Fibroblast of lung (primary cell): ENCODE measurements around the gene ABCB11. TPM values are rescaled to one million over a fixed set of nuclear protein-coding genes. Genes with fewer than 3 reads are reported as not detected.

ENCODE experiments used
- DNase-seq, 2 donors: peaks; one replicate each; pipeline versions ENCODE4 v3.0.0 to v3.0.0-alpha.2; 2010; ENCODE audit warnings: low read depth in 2 of 2
- H2AFZ ChIP-seq: 2 replicates; pipeline ENCODE4 v1.5.1; 2012; ENCODE audit warnings: low read length, control low read depth, inconsistent platforms
- H3K27ac ChIP-seq: 2 replicates; pipeline ENCODE4 v1.5.1; 2011; ENCODE audit warnings: low read length, control low read depth; ENCODE audit not compliant: insufficient read depth
- H3K27me3 ChIP-seq: 2 replicates; pipeline ENCODE4 v1.5.1; 2011; ENCODE audit warnings: mild to moderate bottlenecking, low read length; ENCODE audit not compliant: control insufficient read depth, insufficient read depth
- H3K36me3 ChIP-seq: 2 replicates; pipeline ENCODE4 v1.5.1; 2011; ENCODE audit warnings: low read length; ENCODE audit not compliant: control insufficient read depth, insufficient read depth
- H3K4me1 ChIP-seq: 2 replicates; pipeline ENCODE4 v1.5.1; 2011; ENCODE audit warnings: low read length; ENCODE audit not compliant: control insufficient read depth, insufficient read depth; ENCODE audit errors: extremely low read depth
- H3K4me2 ChIP-seq: 2 replicates; pipeline ENCODE4 v1.5.1; 2011; ENCODE audit warnings: low read length, control low read depth; ENCODE audit not compliant: insufficient read depth; ENCODE audit errors: extremely low read depth
- H3K4me3 ChIP-seq, 4 experiments: fragments of 200-600 bp in 1 of 4; sonication (generic) in 1 of 4; replicated peaks in 1 of 4; 2 replicates each; pipeline ENCODE4 v1.5.1; 2011 to 2016; ENCODE audit warnings: low read length in 4 of 4, low read depth in 3 of 4, mild to moderate bottlenecking in 3 of 4, control low read depth in 2 of 4, inconsistent platforms in 1 of 4, mixed read lengths in 1 of 4; ENCODE audit not compliant: insufficient read depth in 1 of 4; ENCODE audit errors: control extremely low read depth in 1 of 4
- H3K79me2 ChIP-seq: 2 replicates; pipeline ENCODE4 v1.5.1; 2012; ENCODE audit warnings: mild to moderate bottlenecking, low read length, inconsistent platforms; ENCODE audit not compliant: control insufficient read depth, insufficient read depth
- H3K9ac ChIP-seq: 2 replicates; pipeline ENCODE4 v1.5.1; 2011; ENCODE audit warnings: mild to moderate bottlenecking, low read length, control low read depth; ENCODE audit not compliant: insufficient read depth
- H3K9me3 ChIP-seq: 2 replicates; pipeline ENCODE4 v1.5.1; 2012; ENCODE audit warnings: low read depth, low read length; ENCODE audit not compliant: control insufficient read depth, insufficient read depth
- H4K20me1 ChIP-seq: 2 replicates; pipeline ENCODE4 v1.5.1; 2011; ENCODE audit warnings: low read length; ENCODE audit not compliant: control insufficient read depth, insufficient read depth; ENCODE audit errors: extremely low read depth
- CTCF ChIP-seq, 2 donors: IDR thresholded peaks in 1 of 2; conservative IDR thresholded peaks in 1 of 2; 1 replicate in 1 of 2; 2 replicates in 1 of 2; pipeline ENCODE4 v1.5.1; 2011 to 2012; ENCODE audit warnings: low read length in 2 of 2, control low read depth in 1 of 2, inconsistent platforms in 1 of 2, low read depth in 1 of 2, mild to moderate bottlenecking in 1 of 2
- EZH2 ChIP-seq: IDR thresholded peaks from 2 replicates; pipeline ENCODE4 v1.5.1; 2012; ENCODE audit warnings: low read length, control low read depth, mild to moderate bottlenecking; ENCODE audit errors: missing control alignments
- polyA plus RNA-seq, 2 donors: library from polyadenylated mRNA; depleted of rRNA in 1 of 2; stranded (reverse) in 1 of 2; unstranded in 1 of 2; fragments of >200 nt; gene quantifications; 2 replicates each; pipeline ENCODE4 v1.2.1, GENCODE V29; 2011 to 2012; ENCODE audit warnings: missing spikeins in 1 of 2
- total RNA-seq: library from RNA; depleted of rRNA; stranded (reverse); fragments of >200 nt; gene quantifications from 2 replicates; pipeline ENCODE4 v1.2.1, GENCODE V29; 2014

ABCB11 gene
- total and polyA plus RNA-seq, 2 donors (not counting 1 experiment from before 2014, with no cell fraction given), result not detected

DNA sequence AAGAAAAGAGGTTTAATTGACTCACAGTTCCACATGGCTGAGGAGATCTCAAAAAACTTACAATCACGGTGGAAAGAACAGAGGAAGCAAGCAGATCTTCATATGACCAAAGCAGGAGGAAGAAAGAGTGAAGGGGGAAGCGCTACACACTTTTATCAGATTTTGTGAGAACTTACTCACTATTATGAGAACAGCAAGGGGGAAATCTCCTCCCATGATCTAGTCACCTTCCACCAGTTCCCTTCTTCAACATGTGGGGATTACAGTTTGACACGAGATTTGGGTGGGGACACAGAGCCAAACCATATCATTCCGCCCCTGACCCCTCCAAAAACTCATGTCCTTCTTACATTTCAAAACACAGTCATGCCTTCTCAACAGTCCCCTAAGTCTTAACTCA, 75.8 kb downstream of the ABCB11 start:
- Histone ChIP-seq H4K20me1 (no peaks in the 10 kb centered on the region), H3K27me3 (no peaks in the 10 kb centered on the region)
- TF ChIP-seq EZH2 (no peak), CTCF (conservative IDR thresholded peaks at IDR 0.05 in 1 of 2, IDR thresholded peaks at IDR 0.05 in 1 of 2; ENCODE audit: low read depth in 1 of 2, low read length in 2 of 2) (no peak)

GRCh38 chr2:168954256-168954655, 76.9 kb downstream of the ABCB11 start:
- H3K4me2 ChIP-seq, result no peak overlapping the region
- no peak for DNase-seq
- no peaks in the 10 kb centered on the region for H3K27me3 ChIP-seq
- H3K4me1 ChIP-seq, result no peaks in the 10 kb centered on the region
- H3K9ac ChIP-seq, result no peak overlapping the region
- no peaks in the 10 kb centered on the region for H3K9me3 ChIP-seq
- no peaks in the 10 kb centered on the region for H4K20me1 ChIP-seq
- H3K79me2 ChIP-seq, result no peaks in the 10 kb centered on the region
- no peak overlapping the region for H3K27ac ChIP-seq
- no peak overlapping the region for H3K4me3 ChIP-seq
- TF ChIP-seq CTCF (conservative IDR thresholded peaks at IDR 0.05 in 1 of 2, IDR thresholded peaks at IDR 0.05 in 1 of 2; ENCODE audit: low read depth in 1 of 2, low read length in 2 of 2), result no peak
- TF ChIP-seq EZH2, result no peak
- H3K36me3 ChIP-seq, result no peaks in the 10 kb centered on the region
- H2AFZ ChIP-seq, result no peak overlapping the region

More for the DNA sequence above, 75.8 kb downstream of the ABCB11 start:
- Histone ChIP-seq H3K79me2 (no peaks in the 10 kb centered on the region), H3K27ac (no peak overlapping the region), H3K9ac (no peak overlapping the region), H3K36me3 (no peaks in the 10 kb centered on the region), H3K4me3 (no peak overlapping the region), H3K4me1 (no peaks in the 10 kb centered on the region), H3K4me2 (no peak overlapping the region), H3K9me3 (no peaks in the 10 kb centered on the region), H2AFZ (no peak overlapping the region)
- no peak for DNase-seq

DNA sequence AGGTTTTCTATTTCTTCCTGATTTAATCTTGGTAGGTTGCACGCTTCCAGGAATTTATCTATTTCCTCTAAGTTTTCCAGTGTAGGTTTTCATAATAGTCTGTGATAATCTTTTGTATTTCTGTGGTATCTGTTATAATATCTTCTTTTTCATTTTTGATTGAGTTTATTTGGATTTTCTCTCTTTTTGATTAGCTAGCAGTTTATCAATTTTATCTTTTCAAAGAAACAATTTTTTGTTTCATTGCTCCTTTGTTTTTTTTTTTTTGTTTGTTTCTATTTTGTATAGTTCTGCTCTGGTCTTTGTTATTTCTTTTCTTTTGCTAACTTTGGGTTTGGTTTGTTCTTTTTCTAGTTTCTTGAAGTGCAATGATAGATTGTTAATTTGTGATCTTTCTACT, 78.7 kb downstream of the ABCB11 start:
- no peaks in the 10 kb centered on the region for H3K4me1 ChIP-seq
- H3K9me3 ChIP-seq, result no peaks in the 10 kb centered on the region
- TF ChIP-seq EZH2 (no peak), CTCF (conservative IDR thresholded peaks at IDR 0.05 in 1 of 2, IDR thresholded peaks at IDR 0.05 in 1 of 2; ENCODE audit: low read depth in 1 of 2, low read length in 2 of 2) (no peak)
- no peak overlapping the region for H3K4me3 ChIP-seq
- H3K79me2 ChIP-seq, result no peaks in the 10 kb centered on the region
- H3K9ac ChIP-seq, result no peak overlapping the region
- no peak for DNase-seq
- H2AFZ ChIP-seq, result no peak overlapping the region
- H4K20me1 ChIP-seq, result no peaks in the 10 kb centered on the region
- no peaks in the 10 kb centered on the region for H3K27me3 ChIP-seq
- no peak overlapping the region for H3K4me2 ChIP-seq
- no peak overlapping the region for H3K27ac ChIP-seq
- no peaks in the 10 kb centered on the region for H3K36me3 ChIP-seq
